Glutamatergic neuron (in vitro differentiated cells): ENCODE measurements around the gene NTSR1. TPM values are rescaled to one million over a fixed set of nuclear protein-coding genes. Genes with fewer than 3 reads are reported as not detected.

ENCODE experiments used
- DNase-seq: peaks from one replicate; pipeline ENCODE4 v3.0.0; 2022
- H3K27ac Mint-ChIP-seq: one replicate; pipeline ENCODE4 v1.8.0; 2020; ENCODE audit warnings: mild to moderate bottlenecking, mixed read lengths, inconsistent platforms; ENCODE audit not compliant: unreplicated experiment
- H3K27me3 Mint-ChIP-seq: one replicate; pipeline ENCODE4 v1.8.0; 2020; ENCODE audit warnings: mild to moderate bottlenecking, moderate library complexity, mixed read lengths, inconsistent platforms; ENCODE audit not compliant: unreplicated experiment
- H3K36me3 Mint-ChIP-seq: one replicate; pipeline ENCODE4 v1.8.0; 2020; ENCODE audit warnings: mild to moderate bottlenecking, mixed read lengths, inconsistent platforms; ENCODE audit not compliant: unreplicated experiment
- H3K4me1 Mint-ChIP-seq: one replicate; pipeline ENCODE4 v1.8.0; 2020; ENCODE audit warnings: mild to moderate bottlenecking, low read depth, mixed read lengths, inconsistent platforms; ENCODE audit not compliant: unreplicated experiment
- H3K4me3 Mint-ChIP-seq: one replicate; pipeline ENCODE4 v1.8.0; 2020; ENCODE audit warnings: mild to moderate bottlenecking, mixed read lengths, inconsistent platforms; ENCODE audit not compliant: unreplicated experiment
- H3K9me3 Mint-ChIP-seq: one replicate; pipeline ENCODE4 v1.8.0; 2020; ENCODE audit warnings: mild to moderate bottlenecking, moderate library complexity, mixed read lengths, inconsistent platforms; ENCODE audit not compliant: unreplicated experiment
- total RNA-seq: library from RNA; stranded (reverse); fragmentation: NEBNext Ultra II Directional; extraction: Animal tissue kit (Norgen Biotek cat#: 25700); gene quantifications from one replicate; pipeline ENCODE4 v1.2.1, GENCODE V29; 2021; ENCODE audit not compliant: unreplicated experiment
- TF ChIP-seq, protein P1 (sequence below): fragments of 200-600 bp; sonication (generic); IDR thresholded peaks from one replicate; pipeline ENCODE4 v1.5.0; 2021; ENCODE audit not compliant: partially characterized antibody, unreplicated experiment

Gene NTSR1
- total RNA-seq, 1 donor from 2014 or later, result 4.0 TPM

DNA sequence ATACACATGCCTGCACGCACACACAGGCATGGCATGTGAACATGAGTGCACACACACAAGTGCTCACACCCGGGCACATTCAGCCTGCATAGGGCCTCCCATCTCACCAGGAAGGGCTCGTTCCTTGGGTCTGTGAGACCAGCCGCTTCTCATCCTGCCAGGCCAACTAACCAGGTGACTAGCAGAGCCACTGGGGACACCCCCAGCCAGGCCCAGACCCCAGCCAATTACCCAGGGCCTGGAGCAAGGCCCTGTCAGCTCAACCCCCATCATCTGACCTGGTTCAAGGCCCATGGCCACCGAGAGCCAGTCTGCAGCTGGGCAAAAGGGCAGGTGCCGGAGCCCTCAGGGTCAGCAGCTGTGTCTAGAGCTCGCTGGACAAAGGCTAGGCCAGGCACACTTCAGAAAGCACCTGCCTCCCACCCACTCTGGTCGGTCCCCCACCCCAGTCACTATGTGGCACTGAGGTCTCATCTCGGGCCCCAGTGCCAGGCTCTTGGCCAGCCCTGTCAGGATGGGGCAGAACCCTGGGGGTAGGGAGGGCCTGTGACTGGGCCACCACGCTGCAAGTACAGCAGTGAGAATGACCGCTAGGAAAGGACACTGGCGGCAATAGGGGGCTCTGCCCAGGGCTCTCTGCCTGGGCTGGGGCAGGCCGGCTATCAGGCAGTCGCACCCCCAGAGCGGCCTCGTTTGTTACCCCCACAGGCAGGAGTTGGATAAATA is 60.9 kb downstream of the NTSR1 start:
- H3K36me3 Mint-ChIP-seq, result no peaks in the 10 kb centered on the region
- no peak overlapping the region for H3K27ac Mint-ChIP-seq
- H3K27me3 Mint-ChIP-seq, result peaks cover 15% of the 10 kb centered on the region
- no peak overlapping the region for H3K4me3 Mint-ChIP-seq
- H3K4me1 Mint-ChIP-seq, result peaks cover 33% of the 10 kb centered on the region
- DNase-seq, result peak; percentile 22
- TF ChIP-seq, protein P1, sequence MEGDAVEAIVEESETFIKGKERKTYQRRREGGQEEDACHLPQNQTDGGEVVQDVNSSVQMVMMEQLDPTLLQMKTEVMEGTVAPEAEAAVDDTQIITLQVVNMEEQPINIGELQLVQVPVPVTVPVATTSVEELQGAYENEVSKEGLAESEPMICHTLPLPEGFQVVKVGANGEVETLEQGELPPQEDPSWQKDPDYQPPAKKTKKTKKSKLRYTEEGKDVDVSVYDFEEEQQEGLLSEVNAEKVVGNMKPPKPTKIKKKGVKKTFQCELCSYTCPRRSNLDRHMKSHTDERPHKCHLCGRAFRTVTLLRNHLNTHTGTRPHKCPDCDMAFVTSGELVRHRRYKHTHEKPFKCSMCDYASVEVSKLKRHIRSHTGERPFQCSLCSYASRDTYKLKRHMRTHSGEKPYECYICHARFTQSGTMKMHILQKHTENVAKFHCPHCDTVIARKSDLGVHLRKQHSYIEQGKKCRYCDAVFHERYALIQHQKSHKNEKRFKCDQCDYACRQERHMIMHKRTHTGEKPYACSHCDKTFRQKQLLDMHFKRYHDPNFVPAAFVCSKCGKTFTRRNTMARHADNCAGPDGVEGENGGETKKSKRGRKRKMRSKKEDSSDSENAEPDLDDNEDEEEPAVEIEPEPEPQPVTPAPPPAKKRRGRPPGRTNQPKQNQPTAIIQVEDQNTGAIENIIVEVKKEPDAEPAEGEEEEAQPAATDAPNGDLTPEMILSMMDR, result no peak
- peaks cover 6% of the 10 kb centered on the region for H3K9me3 Mint-ChIP-seq

- TF ChIP-seq, protein P1, result no peak
- H3K27me3 Mint-ChIP-seq, result peaks cover 15% of the 10 kb centered on the region
- H3K27ac Mint-ChIP-seq, result no peak overlapping the region
- DNase-seq, result peak; percentile 14
- no peaks in the 10 kb centered on the region for H3K36me3 Mint-ChIP-seq
- peaks cover 9% of the 10 kb centered on the region for H3K9me3 Mint-ChIP-seq
- H3K4me3 Mint-ChIP-seq, result no peak overlapping the region
- peaks cover 34% of the 10 kb centered on the region for H3K4me1 Mint-ChIP-seq
Measured at GRCh38 chr20:62770111-62770910, 61.7 kb downstream of the NTSR1 start.

DNA sequence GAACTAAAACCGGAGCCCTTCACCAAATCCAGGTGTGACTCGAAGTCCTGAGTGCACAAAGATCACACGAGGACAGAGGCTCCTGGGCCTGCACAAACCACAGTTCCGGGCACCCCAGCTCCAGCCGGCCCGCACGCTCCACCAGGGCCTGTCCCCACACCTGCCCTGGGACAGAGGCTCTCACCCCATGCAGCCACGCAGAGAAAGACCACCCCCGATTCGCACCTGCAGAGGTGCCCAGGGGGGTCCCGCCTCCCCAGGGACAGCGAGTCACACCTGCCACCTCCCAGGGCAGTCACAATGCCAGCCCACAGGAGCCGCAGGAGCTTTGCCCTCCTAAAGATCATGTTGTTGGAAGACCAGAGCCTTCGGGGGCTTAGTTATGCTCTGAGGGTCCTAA is 62.3 kb downstream of the NTSR1 start:
- TF ChIP-seq, protein P1, result no peak
- no peaks in the 10 kb centered on the region for H3K36me3 Mint-ChIP-seq
- H3K4me3 Mint-ChIP-seq, result no peak overlapping the region
- H3K27ac Mint-ChIP-seq, result no peak overlapping the region
- H3K4me1 Mint-ChIP-seq, result peaks cover 37% of the 10 kb centered on the region
- H3K27me3 Mint-ChIP-seq, result peaks cover 18% of the 10 kb centered on the region
- DNase-seq, result no peak
- H3K9me3 Mint-ChIP-seq, result peaks cover 9% of the 10 kb centered on the region

DNA sequence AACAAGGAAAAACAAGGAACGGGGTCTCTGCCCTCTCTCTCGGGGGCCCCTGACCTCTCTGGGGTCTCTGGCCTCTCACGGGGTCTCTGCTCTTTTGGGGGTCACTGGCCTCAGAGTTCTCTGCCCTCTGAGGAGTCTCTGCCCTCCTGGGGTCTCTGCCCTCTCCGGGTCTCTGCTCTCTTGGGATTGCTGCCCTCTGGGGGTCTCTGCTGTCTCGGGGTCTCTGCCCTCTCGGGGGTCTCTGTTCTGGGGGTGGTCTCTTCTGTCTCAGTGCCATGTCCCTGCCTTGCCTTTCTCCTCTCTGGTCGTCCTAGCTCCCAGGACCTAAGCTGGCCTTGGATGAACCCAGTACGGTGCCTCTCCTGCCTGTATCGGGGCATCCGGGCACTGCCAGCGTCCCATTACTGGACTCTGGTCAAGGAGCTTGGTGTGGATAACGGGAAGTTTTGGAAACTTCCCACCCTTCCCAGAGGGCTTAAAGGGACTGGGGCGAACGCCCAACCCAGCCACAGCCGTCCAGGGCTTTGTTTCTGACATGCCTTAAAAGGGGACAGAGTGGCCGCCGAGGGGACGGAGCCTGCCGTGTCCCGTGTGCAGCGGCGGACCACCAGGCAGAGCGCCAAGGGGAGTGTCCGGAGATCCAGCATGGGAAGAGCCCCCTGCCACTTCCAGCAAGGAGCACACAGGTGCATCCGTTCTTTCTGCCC is 62.9 kb downstream of the NTSR1 start:
- TF ChIP-seq, protein P1, result no peak
- no peak overlapping the region for H3K4me3 Mint-ChIP-seq
- H3K27me3 Mint-ChIP-seq, result peaks cover 18% of the 10 kb centered on the region
- H3K4me1 Mint-ChIP-seq, result peaks cover 37% of the 10 kb centered on the region
- no peaks in the 10 kb centered on the region for H3K36me3 Mint-ChIP-seq
- no peak overlapping the region for H3K27ac Mint-ChIP-seq
- H3K9me3 Mint-ChIP-seq, result peaks cover 7% of the 10 kb centered on the region
- DNase-seq, result peak; percentile 6
